ENCODE measurements around the gene LRRC43. TPM values are rescaled to one million over a fixed set of nuclear protein-coding genes. Genes with fewer than 3 reads are reported as not detected.
A peak's percentile ranks its signal among the peaks of the same experiment; 100 is the strongest.

Gene LRRC43, protein sequence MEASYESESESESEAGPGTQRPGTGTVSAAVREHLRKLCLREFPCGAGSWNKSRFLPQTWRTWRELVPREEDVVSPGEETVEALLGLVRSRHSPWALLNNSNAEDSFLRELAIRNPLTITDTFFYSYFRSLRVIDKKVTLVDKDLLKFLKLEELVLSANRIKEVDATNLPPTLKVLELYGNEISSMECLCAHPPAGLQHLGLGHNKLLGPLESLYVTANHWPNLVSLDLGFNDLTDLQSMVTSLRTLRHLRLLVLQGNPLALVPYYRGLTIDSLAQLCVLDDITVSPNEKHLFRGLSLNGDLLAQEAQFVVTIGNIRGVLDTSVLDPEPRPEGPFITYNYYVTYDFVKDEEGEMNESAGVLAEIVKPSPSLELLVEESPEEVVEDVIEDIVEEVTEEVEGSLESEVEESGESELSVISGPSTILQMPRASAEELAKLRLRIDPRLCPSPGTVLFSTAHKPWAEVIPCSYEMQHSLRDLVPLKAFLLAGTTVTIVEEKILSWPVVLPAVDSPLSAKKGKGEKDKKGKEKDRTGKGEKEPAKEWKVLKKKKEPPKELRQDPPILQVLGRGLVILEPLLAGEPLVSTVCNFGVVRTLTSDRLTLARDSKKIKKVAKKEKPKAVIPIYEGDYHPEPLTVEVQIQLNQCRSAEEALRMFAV
- total RNA-seq (10 to 100 TPM; 10.7 to 11.6 TPM), polyA plus RNA-seq (1 to 10 TPM; 2.1 to 3.7 TPM)
- long read RNA-seq, donor 1, partial matches to known transcripts: 0 of 1 reads
- long read RNA-seq, donor 1, other reads (novel, unspliced or antisense): 0 of 1 reads
- long read RNA-seq, donor 2: 0 reads
- long read RNA-seq, donor 3: 0 reads
- long read RNA-seq, donor 4: 0 reads
- long read RNA-seq, donor 5: 0 reads

- peak within 1 kb of the TSS in 1 of 2 donors; percentile 23 for H3K9ac ChIP-seq (ENCODE audit: insufficient read depth in 1 of 2, low read length in 2 of 2)
Measured at GRCh38 chr12:122182887-122183587, at the start of gene LRRC43. Gene LRRC43 (plus strand): TSS chr12:122183123. CDS start chr12:122183145, 22 bp downstream.

GRCh38 chr12:122133192-122133950, 49.6 kb upstream of the LRRC43 start:
- WGBS, 2 donors: 82 to 85% methylated on average over 28 of the region's 28 CpGs
- Histone ChIP-seq H3K27me3 (ENCODE audit: control insufficient read depth in 3 of 3, insufficient read depth in 3 of 3, low read length in 2 of 3) (no peaks in the 10 kb centered on the region), H3K4me3 (no peak overlapping the region), H3K9ac (ENCODE audit: insufficient read depth in 1 of 2, low read length in 2 of 2) (no peak overlapping the region), H3K27ac (ENCODE audit: low read depth in 1 of 2, low read length in 1 of 2) (no peak overlapping the region), H3K36me3 (ENCODE audit: control insufficient read depth in 4 of 4, insufficient read depth in 4 of 4, low read length in 4 of 4) (peaks cover 14 to 64% (median 47%) of the 10 kb centered on the region in 4 donors), H3K4me1 (ENCODE audit: control insufficient read depth in 5 of 5, insufficient read depth in 5 of 5, low read length in 5 of 5) (no peaks in the 10 kb centered on the region), H3K9me3 (ENCODE audit: control insufficient read depth in 4 of 4, insufficient read depth in 3 of 4, low read length in 3 of 4) (no peaks in the 10 kb centered on the region)
- TF ChIP-seq, protein P1, sequence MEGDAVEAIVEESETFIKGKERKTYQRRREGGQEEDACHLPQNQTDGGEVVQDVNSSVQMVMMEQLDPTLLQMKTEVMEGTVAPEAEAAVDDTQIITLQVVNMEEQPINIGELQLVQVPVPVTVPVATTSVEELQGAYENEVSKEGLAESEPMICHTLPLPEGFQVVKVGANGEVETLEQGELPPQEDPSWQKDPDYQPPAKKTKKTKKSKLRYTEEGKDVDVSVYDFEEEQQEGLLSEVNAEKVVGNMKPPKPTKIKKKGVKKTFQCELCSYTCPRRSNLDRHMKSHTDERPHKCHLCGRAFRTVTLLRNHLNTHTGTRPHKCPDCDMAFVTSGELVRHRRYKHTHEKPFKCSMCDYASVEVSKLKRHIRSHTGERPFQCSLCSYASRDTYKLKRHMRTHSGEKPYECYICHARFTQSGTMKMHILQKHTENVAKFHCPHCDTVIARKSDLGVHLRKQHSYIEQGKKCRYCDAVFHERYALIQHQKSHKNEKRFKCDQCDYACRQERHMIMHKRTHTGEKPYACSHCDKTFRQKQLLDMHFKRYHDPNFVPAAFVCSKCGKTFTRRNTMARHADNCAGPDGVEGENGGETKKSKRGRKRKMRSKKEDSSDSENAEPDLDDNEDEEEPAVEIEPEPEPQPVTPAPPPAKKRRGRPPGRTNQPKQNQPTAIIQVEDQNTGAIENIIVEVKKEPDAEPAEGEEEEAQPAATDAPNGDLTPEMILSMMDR (IDR thresholded peaks at IDR 0.05; ENCODE audit: control extremely low read depth, extremely low read depth): no peak
- ATAC-seq (ENCODE audit: insufficient read depth, low FRiP score): no peak
- no peak for DNase-seq

More at GRCh38 chr12:122182887-122183587, at the start of gene LRRC43:
- Histone ChIP-seq H3K27ac (ENCODE audit: low read depth in 1 of 2, low read length in 1 of 2) (no peak within 1 kb of the TSS), H3K4me1 (ENCODE audit: control insufficient read depth in 5 of 5, insufficient read depth in 5 of 5, low read length in 5 of 5) (peaks cover 0 to 5% (median 0%) of the 10 kb centered on the region in 5 donors), H3K36me3 (ENCODE audit: control insufficient read depth in 4 of 4, insufficient read depth in 4 of 4, low read length in 4 of 4) (no peaks in the 10 kb centered on the region), H3K27me3 (ENCODE audit: control insufficient read depth in 3 of 3, insufficient read depth in 3 of 3, low read length in 2 of 3) (peaks cover 0 to 2% (median 0%) of the 10 kb centered on the region in 3 donors), H3K4me3 (peak within 1 kb of the TSS; percentile 50), H3K9me3 (ENCODE audit: control insufficient read depth in 4 of 4, insufficient read depth in 3 of 4, low read length in 3 of 4) (no peaks in the 10 kb centered on the region)
- DNase-seq: peak; percentile 24 to 46 (median 41)
- WGBS, 2 donors: 2 to 3% methylated on average over 46 to 63 of the region's 63 CpGs
- peak; percentile 31 for ATAC-seq (ENCODE audit: insufficient read depth, low FRiP score)
- TF ChIP-seq, protein P1 (IDR thresholded peaks at IDR 0.05; ENCODE audit: control extremely low read depth, extremely low read depth): no peak

- WGBS, 2 donors: 97 to 98% methylated on average over 18 of the region's 18 CpGs
- H3K9ac ChIP-seq (ENCODE audit: insufficient read depth in 1 of 2, low read length in 2 of 2): no peak overlapping the region
- ATAC-seq (ENCODE audit: insufficient read depth, low FRiP score) (no peak), DNase-seq (no peak)
- no peaks in the 10 kb centered on the region for H3K9me3 ChIP-seq (ENCODE audit: control insufficient read depth in 4 of 4, insufficient read depth in 3 of 4, low read length in 3 of 4)
- no peak overlapping the region for H3K27ac ChIP-seq (ENCODE audit: low read depth in 1 of 2, low read length in 1 of 2)
- TF ChIP-seq, protein P1 (IDR thresholded peaks at IDR 0.05; ENCODE audit: control extremely low read depth, extremely low read depth): no peak
- no peaks in the 10 kb centered on the region for H3K4me1 ChIP-seq (ENCODE audit: control insufficient read depth in 5 of 5, insufficient read depth in 5 of 5, low read length in 5 of 5)
- peaks cover 9 to 56% (median 36%) of the 10 kb centered on the region in 4 donors for H3K36me3 ChIP-seq (ENCODE audit: control insufficient read depth in 4 of 4, insufficient read depth in 4 of 4, low read length in 4 of 4)
- no peaks in the 10 kb centered on the region for H3K27me3 ChIP-seq (ENCODE audit: control insufficient read depth in 3 of 3, insufficient read depth in 3 of 3, low read length in 2 of 3)
- H3K4me3 ChIP-seq: no peak overlapping the region
Measured at GRCh38 chr12:122135437-122136031, 47.4 kb upstream of the LRRC43 start.
